B cell (primary cell): ENCODE results near the gene VCL. TPM values are rescaled to one million over a fixed set of nuclear protein-coding genes. Genes with fewer than 3 reads are reported as not detected.

Experiments used
- ATAC-seq: fragments of 200-7000 bp; cut with Tn5 transposase; one replicate; pipeline ENCODE4 v1.10.0; 2021; ENCODE audit warnings: low read depth, mild to moderate bottlenecking, moderate number of reproducible peaks, moderate library complexity
- CTCF ChIA-PET: fragments of 350-600 bp; sonication (Branson Sonifier 250); formaldehyde crosslinking; loops from one replicate; lab custom pipeline; 2021; ENCODE audit warnings: antibody characterized with exemption, inconsistent platforms; lab: Charles Lee
- POLR2A ChIA-PET: fragments of 350-600 bp; sonication (Branson Sonifier 250); formaldehyde crosslinking; loops from one replicate; lab custom pipeline; 2021; ENCODE audit warnings: antibody characterized with exemption; lab: Charles Lee
- DNase-seq: peaks from one replicate; pipeline ENCODE4 v3.0.0; 2013
- H2AFZ ChIP-seq: 2 replicates; pipeline ENCODE4 v1.6.1; 2012; ENCODE audit warnings: mild to moderate bottlenecking, low read depth, low read length; ENCODE audit not compliant: insufficient read depth, poor library complexity, severe bottlenecking
- H3K27ac ChIP-seq, 2 donors: 1 replicate in 1 of 2; 2 replicates in 1 of 2; pipeline ENCODE4 v1.5.1; 2012 to 2013; ENCODE audit warnings: low read length in 2 of 2, mild to moderate bottlenecking in 2 of 2, moderate library complexity in 1 of 2
- H3K27me3 ChIP-seq, 4 experiments: fragments of 200-600 bp in 1 of 4; sonication (generic) in 1 of 4; replicated peaks in 1 of 4; 1 replicate in 2 of 4; 2 replicates in 2 of 4; pipeline versions ENCODE4 v1.6.1 to v1.7.0; 2013 to 2016; ENCODE audit warnings: low read length in 3 of 4, mild to moderate bottlenecking in 2 of 4, mixed read lengths in 1 of 4, moderate library complexity in 1 of 4; ENCODE audit not compliant: insufficient read depth in 4 of 4, control insufficient read depth in 3 of 4; ENCODE audit errors: control extremely low read depth in 1 of 4
- H3K36me3 ChIP-seq, 2 experiments: replicated peaks in 1 of 2; 1 replicate in 1 of 2; 2 replicates in 1 of 2; pipeline versions ENCODE4 v1.6.1 to v1.7.1; 2013; ENCODE audit warnings: low read length in 1 of 2; ENCODE audit not compliant: insufficient read depth in 2 of 2, control insufficient read depth in 1 of 2; ENCODE audit errors: control extremely low read depth in 1 of 2, extremely low read depth in 1 of 2
- H3K4me1 ChIP-seq, 2 donors: fragments of 200-600 bp in 1 of 2; sonication (generic) in 1 of 2; 1 replicate in 1 of 2; 2 replicates in 1 of 2; pipeline versions ENCODE4 v1.5.1 to v1.6.1; 2013 to 2017; ENCODE audit warnings: low read length in 2 of 2; ENCODE audit not compliant: control insufficient read depth in 2 of 2, insufficient read depth in 2 of 2
- H3K4me2 ChIP-seq: replicated peaks from 2 replicates; pipeline ENCODE3; 2012; ENCODE audit warnings: mild to moderate bottlenecking, low read depth, low read length; ENCODE audit not compliant: poor library complexity, severe bottlenecking
- H3K4me3 ChIP-seq, 5 experiments: fragments of 200-600 bp in 1 of 5; sonication (generic) in 1 of 5; 1 replicate in 3 of 5; 2 replicates in 2 of 5; pipeline versions ENCODE4 v1.5.1 to v1.7.0; 2011 to 2016; ENCODE audit warnings: low read length in 4 of 5, mild to moderate bottlenecking in 4 of 5, low read depth in 2 of 5, control low read depth in 1 of 5, moderate library complexity in 1 of 5; ENCODE audit not compliant: insufficient read depth in 1 of 5; ENCODE audit errors: control extremely low read depth in 1 of 5, extremely low read depth in 1 of 5
- H3K79me2 ChIP-seq: fragments of 200-600 bp; sonication (generic); one replicate; pipeline ENCODE4 v1.6.0; 2016; ENCODE audit warnings: low read length; ENCODE audit not compliant: control insufficient read depth, insufficient read depth
- H3K9ac ChIP-seq: fragments of 200-600 bp; sonication (generic); 2 replicates; pipeline ENCODE4 v1.6.1; 2017; ENCODE audit warnings: mild to moderate bottlenecking, low read length, moderate library complexity
- H3K9me3 ChIP-seq, 3 donors: one replicate each; pipeline versions ENCODE4 v1.6.1 to v1.7.1; 2013; ENCODE audit warnings: low read length in 2 of 3; ENCODE audit not compliant: control insufficient read depth in 2 of 3, insufficient read depth in 1 of 3; ENCODE audit errors: control extremely low read depth in 1 of 3
- H4K20me1 ChIP-seq: 2 replicates; pipeline ENCODE4 v1.6.0; 2012; ENCODE audit warnings: mild to moderate bottlenecking, low read length; ENCODE audit not compliant: insufficient read depth, control insufficient read depth, poor library complexity, severe bottlenecking
- H3K27ac Mint-ChIP-seq: one replicate; pipeline ENCODE4 v1.8.0; 2021; ENCODE audit warnings: mixed read lengths
- H3K27me3 Mint-ChIP-seq: one replicate; pipeline ENCODE4 v1.8.0; 2021; ENCODE audit warnings: mixed read lengths
- H3K4me1 Mint-ChIP-seq: one replicate; pipeline ENCODE4 v1.8.0; 2021; ENCODE audit warnings: mixed read lengths
- H3K4me3 Mint-ChIP-seq: one replicate; pipeline ENCODE4 v1.8.0; 2021; ENCODE audit warnings: mixed read lengths
- H3K9me3 Mint-ChIP-seq: one replicate; pipeline ENCODE4 v1.8.0; 2022; ENCODE audit warnings: mixed read lengths; ENCODE audit not compliant: insufficient read depth
- CTCF ChIP-seq: fragments of 200-600 bp; IDR thresholded peaks from one replicate; pipeline ENCODE4 v1.8.0; 2022; ENCODE audit warnings: antibody characterized with exemption, mild to moderate bottlenecking
- EZH2 ChIP-seq: IDR thresholded peaks from 2 replicates; pipeline ENCODE4 v1.6.1; 2012; ENCODE audit warnings: borderline replicate concordance, low read depth, mild to moderate bottlenecking, moderate library complexity, low read length; ENCODE audit not compliant: insufficient read depth, poor library complexity, severe bottlenecking
- WGBS: methylation state at CpG from one replicate; pipeline ENCODE4 v1.1.5; 2013; ENCODE audit warnings: missing lambda C conversion rate; ENCODE audit not compliant: insufficient coverage; 5-methylcytosine and 5-hydroxymethylcytosine counted together
- intact Hi-C: fragments of 100-400 bp; cut with micrococcal nuclease; formaldehyde crosslinking; loops from one replicate; pipeline ENCODE4 v1.10.0; 2022
- polyA plus RNA-seq: library from polyadenylated mRNA; depleted of rRNA; stranded (reverse); fragments of >200 nt; gene quantifications from 2 replicates; pipeline ENCODE4 v1.2.3, GENCODE V29; 2012
- total RNA-seq, 2 donors: library from RNA; stranded (reverse); fragments of 120-200 nt in 1 of 2; gene quantifications; 1 replicate in 1 of 2; 2 replicates in 1 of 2; pipeline versions ENCODE4 v1.2.3 to v1.2.4, GENCODE V29; 2013 to 2022

Gene VCL
- total and polyA plus RNA-seq, 2 donors (not counting 1 experiment from before 2014, with no cell fraction given) = 13.1 to 29.8 TPM

DNA sequence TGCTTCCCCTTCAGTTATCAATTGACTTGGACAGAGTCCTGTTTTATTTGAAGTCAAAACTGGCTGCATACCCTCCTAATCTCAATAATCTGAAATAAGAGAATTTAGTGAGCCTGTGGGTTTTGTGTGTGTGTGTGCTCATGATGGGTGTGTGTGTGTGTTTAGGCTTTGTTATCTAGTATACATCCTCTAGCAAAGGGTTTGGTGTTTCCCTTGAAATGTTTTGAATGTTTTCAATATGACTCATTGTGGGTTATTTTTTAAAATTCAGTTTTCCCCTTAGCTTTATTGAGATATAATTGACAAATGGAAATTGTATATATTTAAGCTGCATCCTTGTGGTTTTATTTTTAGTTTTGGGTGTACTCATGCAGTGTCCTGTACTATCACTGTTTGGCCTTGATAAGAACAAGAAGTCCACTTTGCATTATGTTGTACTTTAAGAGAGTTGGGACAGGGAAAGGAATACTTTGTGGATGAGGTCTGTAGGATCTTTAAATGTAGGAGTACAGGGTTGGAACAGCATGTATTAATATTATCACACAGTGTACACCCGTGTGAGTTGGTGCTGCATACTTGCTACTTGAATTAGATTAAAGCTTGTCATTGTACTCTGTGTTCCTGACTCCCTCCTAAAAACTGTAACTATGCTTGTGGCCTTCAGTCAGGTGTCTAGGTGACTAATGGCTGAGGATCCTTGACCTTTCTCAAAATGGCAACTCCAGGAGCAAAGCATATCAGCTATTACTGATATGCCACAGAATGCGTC is 58.3 kb downstream of the VCL start:
- Histone ChIP-seq H3K27ac (no peak overlapping the region), H3K4me1 (peaks cover 12 to 13% of the 10 kb centered on the region in 2 donors), H3K4me2 (no peak overlapping the region), H3K9ac (no peak overlapping the region), H3K27me3 (no peaks in the 10 kb centered on the region), H3K36me3 (no peaks in the 10 kb centered on the region), H2AFZ (no peak overlapping the region), H3K4me3 (no peak overlapping the region), H4K20me1 (no peaks in the 10 kb centered on the region), H3K79me2 (peaks cover 12% of the 10 kb centered on the region), H3K9me3 (peaks cover 0 to 3% (median 0%) of the 10 kb centered on the region in 3 donors)
- Mint-ChIP-seq H3K4me1 (peaks cover 24% of the 10 kb centered on the region), H3K27me3 (no peaks in the 10 kb centered on the region), H3K27ac (no peak overlapping the region), H3K4me3 (no peak overlapping the region), H3K9me3 (no peaks in the 10 kb centered on the region)
- 100% methylated on average over 1 of the region's 2 CpGs for WGBS
- TF ChIP-seq EZH2 (no peak), CTCF (no peak)
- intact Hi-C loops = no loop called here
- ChIA-PET CTCF (interaction anchor here (1.3 to 2.5 kb wide), 3 partner anchors 115 to 170 kb away, joined by 6 to 14 read pairs (median 6); no protein-coding TSS in a partner anchor), POLR2A (interaction anchor here (0.7 kb wide), 1 partner anchor 13 kb away, joined by 4 read pairs; no protein-coding TSS in a partner anchor)
- DNase-seq (no peak), ATAC-seq (no peak)

GRCh38 chr10:74058071-74058470 is 60.2 kb downstream of the VCL start:
- peak overlapping the region; percentile 10 for H3K27ac Mint-ChIP-seq
- Histone ChIP-seq H3K9me3 (peaks cover 0 to 4% (median under 1%) of the 10 kb centered on the region in 3 donors), H3K36me3 (no peaks in the 10 kb centered on the region), H3K79me2 (peaks cover 17% of the 10 kb centered on the region), H3K27me3 (no peaks in the 10 kb centered on the region), H3K4me3 (no peak overlapping the region), H3K9ac (peak overlapping the region; percentile 1), H3K4me1 (peaks cover 12 to 13% of the 10 kb centered on the region in 2 donors), H2AFZ (no peak overlapping the region), H3K27ac (peak overlapping the region in 1 of 2 donors; percentile 8), H4K20me1 (no peaks in the 10 kb centered on the region), H3K4me2 (peak overlapping the region; percentile 41)
- H3K27me3 Mint-ChIP-seq = no peaks in the 10 kb centered on the region
- DNase-seq = no peak
- ChIA-PET CTCF (interaction anchor here (0.6 to 1.8 kb wide), 15 partner anchors 8 to 207 kb away, joined by 3 to 36 read pairs (median 4); no protein-coding TSS in a partner anchor), POLR2A (interaction anchor here (0.5 to 1.1 kb wide), 2 partner anchors 65 to 67 kb away, joined by 3 to 6 read pairs; no protein-coding TSS in a partner anchor)
- peaks cover 24% of the 10 kb centered on the region for H3K4me1 Mint-ChIP-seq
- 3% methylated on average over 4 of the region's 4 CpGs for WGBS
- peak overlapping the region; percentile 58 for H3K4me3 Mint-ChIP-seq
- ATAC-seq = no peak
- intact Hi-C loops = loop anchor here (1.0 kb wide), 1 partner anchor 172 kb away; no protein-coding TSS in a partner anchor
- H3K9me3 Mint-ChIP-seq = no peaks in the 10 kb centered on the region
- TF ChIP-seq EZH2 (no peak), CTCF (no peak)
